Fibroblast of skin of left quadriceps (primary cell): Measurements from ENCODE around the gene NTSR2.

ENCODE experiments used
- DNase-seq, 2 experiments: peaks; one replicate each; pipeline ENCODE4 v3.0.0-alpha.2; 2013; ENCODE audit warnings: low read depth in 2 of 2

The NTSR2 gene

GRCh38 chr2:11657646-11658045 lies 12.3 kb downstream of the NTSR2 start:
- DNase-seq = no peak

GRCh38 chr2:11657195-11657594 lies 12.8 kb downstream of the NTSR2 start:
- no peak for DNase-seq

GRCh38 chr2:11656671-11657101 lies 13.3 kb downstream of the NTSR2 start:
- no peak for DNase-seq

GRCh38 chr2:11656252-11656651 lies 13.7 kb downstream of the NTSR2 start:
- no peak for DNase-seq

GRCh38 chr2:11655495-11655894 lies 14.5 kb downstream of the NTSR2 start:
- DNase-seq = no peak

GRCh38 chr2:11652553-11652952 lies 17.4 kb downstream of the NTSR2 start:
- no peak for DNase-seq

- DNase-seq = no peak
These were observed 18.0 kb downstream of the NTSR2 start for GRCh38 chr2:11651856-11652548.

- DNase-seq = no peak
These were observed 20.9 kb downstream of the NTSR2 start for GRCh38 chr2:11649093-11649492.

- no peak for DNase-seq
These were observed 22.0 kb downstream of the NTSR2 start for GRCh38 chr2:11647834-11648600.

- no peak for DNase-seq
These were observed 23.5 kb downstream of the NTSR2 start for GRCh38 chr2:11646530-11646929.

GRCh38 chr2:11644293-11644692 lies 25.7 kb downstream of the NTSR2 start:
- no peak for DNase-seq

GRCh38 chr2:11642972-11643371 lies 27.0 kb downstream of the NTSR2 start:
- DNase-seq = no peak

GRCh38 chr2:11640132-11640531 lies 29.9 kb downstream of the NTSR2 start:
- no peak for DNase-seq

GRCh38 chr2:11639503-11639902 lies 30.5 kb downstream of the NTSR2 start:
- DNase-seq = no peak

- no peak for DNase-seq
These were observed 32.4 kb downstream of the NTSR2 start for GRCh38 chr2:11637546-11637945.

- no peak for DNase-seq
These were observed 33.3 kb downstream of the NTSR2 start for GRCh38 chr2:11636593-11637295.

- no peak for DNase-seq
These were observed 34.9 kb downstream of the NTSR2 start for GRCh38 chr2:11635141-11635540.

- no peak for DNase-seq
These were observed 35.4 kb downstream of the NTSR2 start for GRCh38 chr2:11634584-11634983.

- no peak for DNase-seq
These were observed 36.0 kb downstream of the NTSR2 start for GRCh38 chr2:11633923-11634478.

- DNase-seq = no peak
These were observed 38.5 kb downstream of the NTSR2 start for GRCh38 chr2:11631462-11631861.

GRCh38 chr2:11630855-11631254 lies 39.1 kb downstream of the NTSR2 start:
- DNase-seq = no peak

- no peak for DNase-seq
These were observed 40.1 kb downstream of the NTSR2 start for GRCh38 chr2:11629851-11630250.
